IMR-90 (cell line): Measurements from ENCODE around the gene VTN. TPM values are rescaled to one million over a fixed set of nuclear protein-coding genes. Genes with fewer than 3 reads are reported as not detected.

Source experiments
- ATAC-seq: fragments of 200-7000 bp; cut with Tn5 transposase; 2 replicates; pipeline ENCODE4 v1.9.1; 2020; ENCODE audit warnings: low read depth, mild to moderate bottlenecking, moderate library complexity
- BruUV-seq: library from RNA; stranded (reverse); fragments of 400-500 nt; replicated peaks from 2 replicates; lab custom pipeline; 2021; lab: Mats Ljungman, UMichigan
- CTCF ChIA-PET: fragments of 300-600 bp; formaldehyde crosslinking; extraction: SDS; loops from one replicate; lab custom pipeline; 2021; ENCODE audit warnings: antibody characterized with exemption; lab: Yijun Ruan, JAX
- POLR2A ChIA-PET: fragments of 300-600 bp; sonication (Branson Sonifier 250); formaldehyde crosslinking; loops from one replicate; lab custom pipeline; 2022; ENCODE audit warnings: antibody characterized with exemption; ENCODE audit not compliant: unreplicated experiment; lab: Charles Lee
- DNase-seq: peaks from one replicate; pipeline ENCODE4 v3.0.0; 2013
- H2AFZ ChIP-seq: replicated peaks from 2 replicates; pipeline ENCODE3; 2013; ENCODE audit warnings: low read length, mild to moderate bottlenecking; ENCODE audit not compliant: poor library complexity
- H2AK5ac ChIP-seq: 2 replicates; pipeline ENCODE4 v1.6.1; 2013; ENCODE audit warnings: low read depth, low read length, inconsistent platforms
- H2AK9ac ChIP-seq: replicated peaks from 2 replicates; pipeline ENCODE3; 2013; ENCODE audit warnings: mild to moderate bottlenecking, low read depth, low read length, moderate library complexity; ENCODE audit not compliant: poor library complexity
- H2BK120ac ChIP-seq: 2 replicates; pipeline ENCODE4 v1.6.1; 2013; ENCODE audit warnings: low read depth, low read length, inconsistent platforms
- H2BK15ac ChIP-seq: 3 replicates; pipeline ENCODE4 v1.6.1; 2013; ENCODE audit warnings: low read depth, low read length, inconsistent platforms
- H2BK20ac ChIP-seq: 2 replicates; pipeline ENCODE4 v1.6.1; 2013; ENCODE audit warnings: low read depth, mild to moderate bottlenecking, inconsistent platforms, low read length, moderate library complexity
- H2BK5ac ChIP-seq: 2 replicates; pipeline ENCODE4 v1.6.1; 2013; ENCODE audit warnings: mild to moderate bottlenecking, low read depth, low read length, inconsistent platforms; ENCODE audit not compliant: poor library complexity, severe bottlenecking
- H3K14ac ChIP-seq: replicated peaks from 2 replicates; pipeline ENCODE4 v1.6.1; 2013; ENCODE audit warnings: low read depth, low read length, inconsistent platforms
- H3K18ac ChIP-seq: 2 replicates; pipeline ENCODE4 v1.6.1; 2013; ENCODE audit warnings: low read depth, low read length, control low read depth
- H3K23ac ChIP-seq: 2 replicates; pipeline ENCODE4 v1.6.1; 2013; ENCODE audit warnings: low read depth, low read length, inconsistent platforms
- H3K27ac ChIP-seq: 2 replicates; pipeline ENCODE4 v1.5.1; 2013; ENCODE audit warnings: mild to moderate bottlenecking, control low read depth, low read length; ENCODE audit not compliant: insufficient read depth
- H3K27me3 ChIP-seq: 2 replicates; pipeline ENCODE4 v1.6.1; 2013; ENCODE audit warnings: low read length; ENCODE audit not compliant: control insufficient read depth, insufficient read depth
- H3K36me3 ChIP-seq: 2 replicates; pipeline ENCODE4 v1.6.1; 2013; ENCODE audit warnings: low read length, mixed read lengths; ENCODE audit not compliant: control insufficient read depth, insufficient read depth
- H3K4ac ChIP-seq: 2 replicates; pipeline ENCODE4 v1.6.1; 2013; ENCODE audit warnings: low read depth, low read length, inconsistent platforms
- H3K4me1 ChIP-seq: 2 replicates; pipeline ENCODE4 v1.6.1; 2013; ENCODE audit warnings: low read length, mixed read lengths; ENCODE audit not compliant: control insufficient read depth, insufficient read depth
- H3K4me2 ChIP-seq: 2 replicates; pipeline ENCODE4 v1.6.1; 2013; ENCODE audit warnings: low read depth, mild to moderate bottlenecking, control low read depth, low read length, moderate library complexity
- H3K4me3 ChIP-seq: 2 replicates; pipeline ENCODE4 v1.5.1; 2013; ENCODE audit warnings: low read depth, mild to moderate bottlenecking, control low read depth, low read length, moderate library complexity; ENCODE audit not compliant: insufficient read depth
- H3K56ac ChIP-seq: 2 replicates; pipeline ENCODE4 v1.6.1; 2013; ENCODE audit warnings: low read length, inconsistent platforms; ENCODE audit not compliant: insufficient read depth; ENCODE audit errors: extremely low read depth
- H3K79me1 ChIP-seq, 2 experiments: 2 replicates each; pipeline ENCODE4 v1.6.1; 2013; ENCODE audit warnings: low read length in 2 of 2, inconsistent platforms in 1 of 2, low read depth in 1 of 2
- H3K9ac ChIP-seq: 2 replicates; pipeline ENCODE4 v1.6.1; 2013; ENCODE audit warnings: low read depth, low read length, control low read depth
- H3K9me1 ChIP-seq: 2 replicates; pipeline ENCODE4 v1.6.1; 2013; ENCODE audit warnings: low read length, inconsistent platforms; ENCODE audit not compliant: insufficient read depth
- H3K9me3 ChIP-seq: 2 replicates; pipeline ENCODE4 v1.6.1; 2013; ENCODE audit warnings: low read length; ENCODE audit not compliant: control insufficient read depth, insufficient read depth
- H4K20me1 ChIP-seq: 2 replicates; pipeline ENCODE4 v1.6.1; 2013; ENCODE audit warnings: low read length, inconsistent platforms; ENCODE audit not compliant: insufficient read depth
- H4K5ac ChIP-seq: 2 replicates; pipeline ENCODE4 v1.6.1; 2013; ENCODE audit warnings: mild to moderate bottlenecking, low read depth, low read length, control low read depth
- H4K8ac ChIP-seq, 2 experiments: 2 replicates each; pipeline ENCODE4 v1.6.1; 2013; ENCODE audit warnings: low read depth in 2 of 2, low read length in 2 of 2, control low read depth in 1 of 2, inconsistent platforms in 1 of 2
- H4K91ac ChIP-seq: 2 replicates; pipeline ENCODE4 v1.6.1; 2013; ENCODE audit warnings: low read depth, low read length, inconsistent platforms; ENCODE audit not compliant: insufficient read depth
- MAFK ChIP-seq: IDR thresholded peaks from 2 replicates; pipeline ENCODE4 v1.6.1; 2012; ENCODE audit warnings: low read depth, low read length, improper control_type of control experiment
- MAZ ChIP-seq: IDR thresholded peaks from 2 replicates; pipeline ENCODE4 v1.6.1; 2012; ENCODE audit warnings: low read depth, mild to moderate bottlenecking, low read length, improper control_type of control experiment, moderate library complexity, borderline replicate concordance
- MXI1 ChIP-seq: IDR thresholded peaks from 2 replicates; pipeline ENCODE4 v1.6.1; 2012; ENCODE audit warnings: low read depth, mild to moderate bottlenecking, low read length, moderate library complexity, borderline replicate concordance
- POLR2A ChIP-seq: IDR thresholded peaks from 2 replicates; pipeline ENCODE4 v1.6.1; 2012; ENCODE audit warnings: mild to moderate bottlenecking, low read depth, low read length
- RAD21 ChIP-seq: IDR thresholded peaks from 2 replicates; pipeline ENCODE4 v1.6.1; 2012; ENCODE audit warnings: low read length, improper control_type of control experiment
- RFX5 ChIP-seq: IDR thresholded peaks from 2 replicates; pipeline ENCODE4 v1.8.0; 2012; ENCODE audit warnings: low read depth, mild to moderate bottlenecking, low read length, moderate library complexity
- SMC3 ChIP-seq: fragments of 150-350 bp; IDR thresholded peaks from 2 replicates; pipeline ENCODE4 v1.6.1; 2016; ENCODE audit warnings: low read depth, mild to moderate bottlenecking, antibody characterized with exemption, low read length, moderate library complexity
- WGBS, 2 experiments: methylation state at CpG; one replicate each; pipeline versions ENCODE4 v1.1.5 to v1.1.7; 2013; ENCODE audit warnings: missing lambda C conversion rate in 2 of 2; ENCODE audit not compliant: insufficient read length in 1 of 2; ENCODE audit errors: extremely low coverage in 2 of 2; 5-methylcytosine and 5-hydroxymethylcytosine counted together
- dilution Hi-C: fragments of 300-500 bp; cut with HindIII; formaldehyde crosslinking; loops from one replicate; pipeline ENCODE4 v1.14.3; 2018; ENCODE audit warnings: low sequenced_read_pairs; ENCODE audit not compliant: unreplicated experiment
- in situ Hi-C: fragments of 300-500 bp; cut with MboI; formaldehyde crosslinking; loops from 3 replicates; pipeline ENCODE4 v1.14.3; 2019; ENCODE audit warnings: low sequenced_read_pairs, inconsistent platforms, mixed read lengths
- intact Hi-C: fragments of 100-400 bp; cut with micrococcal nuclease; formaldehyde crosslinking; loops from 2 replicates; pipeline ENCODE4 v1.10.0; 2022
- polyA plus RNA-seq, 3 experiments: library from polyadenylated mRNA; depleted of rRNA; stranded (reverse); fragments of >200 nt; gene quantifications; 2 replicates each; pipeline ENCODE4 v1.2.3, GENCODE V29; 2012; ENCODE audit warnings: low replicate concordance in 1 of 3
- total RNA-seq: library from RNA; depleted of rRNA; stranded (reverse); fragments of >200 nt; gene quantifications from 2 replicates; pipeline ENCODE4 v1.2.3, GENCODE V29; 2012
- TF ChIP-seq, protein P1 (sequence below): fragments of 150-350 bp; IDR thresholded peaks from 2 replicates; pipeline ENCODE4 v1.6.1; 2017; ENCODE audit warnings: mild to moderate bottlenecking, antibody characterized with exemption, low read length, low read depth
- TF ChIP-seq, protein P2 (sequence below): fragments of 150-350 bp; IDR thresholded peaks from 2 replicates; pipeline ENCODE4 v1.6.1; 2016; ENCODE audit warnings: low read depth, mild to moderate bottlenecking, low read length, moderate library complexity, borderline replicate concordance

VTN gene
- total and polyA plus RNA-seq, 2 of the 4 experiments (the other 2 are of a cell fraction): 0.18 to 1.0 TPM

DNA sequence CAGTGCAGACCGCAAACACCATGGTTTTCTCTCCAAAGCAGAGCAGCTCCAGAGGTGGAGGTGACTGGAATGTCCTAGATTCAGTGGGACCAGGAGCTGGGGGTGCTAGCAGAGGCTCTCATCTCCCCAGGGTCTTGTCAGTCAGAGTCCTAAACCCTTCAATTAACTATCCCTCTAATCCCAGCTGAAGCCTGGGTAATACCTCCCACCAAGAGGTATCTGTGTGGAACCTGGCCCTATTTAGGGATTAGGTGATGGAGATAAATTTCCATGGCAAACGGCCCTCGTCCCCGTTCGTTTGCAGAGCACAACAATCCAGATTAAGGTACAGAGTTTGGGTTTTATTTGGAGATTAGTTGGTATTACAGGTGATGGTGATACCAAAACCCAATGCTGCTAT is 6.9 kb downstream of the VTN start:
- no peak overlapping the region for H2AK9ac ChIP-seq
- TF ChIP-seq POLR2A (no peak), RAD21 (no peak), MXI1 (no peak), RFX5 (no peak), MAFK (no peak), SMC3 (no peak), MAZ (no peak)
- TF ChIP-seq, protein P1, sequence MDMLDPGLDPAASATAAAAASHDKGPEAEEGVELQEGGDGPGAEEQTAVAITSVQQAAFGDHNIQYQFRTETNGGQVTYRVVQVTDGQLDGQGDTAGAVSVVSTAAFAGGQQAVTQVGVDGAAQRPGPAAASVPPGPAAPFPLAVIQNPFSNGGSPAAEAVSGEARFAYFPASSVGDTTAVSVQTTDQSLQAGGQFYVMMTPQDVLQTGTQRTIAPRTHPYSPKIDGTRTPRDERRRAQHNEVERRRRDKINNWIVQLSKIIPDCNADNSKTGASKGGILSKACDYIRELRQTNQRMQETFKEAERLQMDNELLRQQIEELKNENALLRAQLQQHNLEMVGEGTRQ: no peak
- TF ChIP-seq, protein P2, sequence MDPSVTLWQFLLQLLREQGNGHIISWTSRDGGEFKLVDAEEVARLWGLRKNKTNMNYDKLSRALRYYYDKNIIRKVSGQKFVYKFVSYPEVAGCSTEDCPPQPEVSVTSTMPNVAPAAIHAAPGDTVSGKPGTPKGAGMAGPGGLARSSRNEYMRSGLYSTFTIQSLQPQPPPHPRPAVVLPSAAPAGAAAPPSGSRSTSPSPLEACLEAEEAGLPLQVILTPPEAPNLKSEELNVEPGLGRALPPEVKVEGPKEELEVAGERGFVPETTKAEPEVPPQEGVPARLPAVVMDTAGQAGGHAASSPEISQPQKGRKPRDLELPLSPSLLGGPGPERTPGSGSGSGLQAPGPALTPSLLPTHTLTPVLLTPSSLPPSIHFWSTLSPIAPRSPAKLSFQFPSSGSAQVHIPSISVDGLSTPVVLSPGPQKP: no peak
- H4K20me1 ChIP-seq: no peaks in the 10 kb centered on the region; the same call in 1 of the 2 replicates
- H3K23ac ChIP-seq: no peak overlapping the region
- ChIA-PET POLR2A (no interaction called here), CTCF (no interaction called here)
- DNase-seq: no peak
- peaks cover 2% of the 10 kb centered on the region for H3K4me1 ChIP-seq
- H2BK5ac ChIP-seq: no peak overlapping the region
- no peaks in the 10 kb centered on the region; the same call in 1 of the 2 replicates for H3K9me1 ChIP-seq
- no peak overlapping the region for H2AFZ ChIP-seq
- H4K91ac ChIP-seq: no peak overlapping the region
- H4K5ac ChIP-seq: no peak overlapping the region
- in situ Hi-C loops: no loop called here
- peaks cover 5 to 9% of the 10 kb centered on the region in 2 experiments for H3K79me1 ChIP-seq
- H3K4ac ChIP-seq: no peak overlapping the region
- dilution Hi-C loops: no loop called here
- H2BK15ac ChIP-seq: no peak overlapping the region
- H2BK120ac ChIP-seq: no peak overlapping the region
- no peak overlapping the region for H3K56ac ChIP-seq
- no peak overlapping the region for H3K4me3 ChIP-seq
- H3K18ac ChIP-seq: no peak overlapping the region
- no peaks in the 10 kb centered on the region for H3K27me3 ChIP-seq
- peaks cover 26% of the 10 kb centered on the region for H3K36me3 ChIP-seq
- no peak overlapping the region for H3K9ac ChIP-seq
- no peak overlapping the region for H3K27ac ChIP-seq
- intact Hi-C loops: no loop called here
- no peaks in the 10 kb centered on the region for H3K9me3 ChIP-seq
- no CpG with 5 or more reads among the region's 5 CpGs for WGBS, 2 experiments
- no peak overlapping the region for H3K4me2 ChIP-seq
- ATAC-seq: no peak
- no TSS peak for BruUV-seq
- no peak overlapping the region for H2AK5ac ChIP-seq
- H2BK20ac ChIP-seq: no peak overlapping the region
- H4K8ac ChIP-seq: no peak overlapping the region
- no peak overlapping the region for H3K14ac ChIP-seq
